ENCODE measurements around the gene EIF3A.

EIF3A gene

GRCh38 chr10:119079599-119080520 lies 757 bp downstream of the EIF3A start:
- Histone ChIP-seq H3F3A (ENCODE audit: insufficient read depth) (peaks cover 25% of the 10 kb centered on the region), H2AFZ (ENCODE audit: low read depth, low read length, severe bottlenecking) (no peak overlapping the region), H3K9me3 (ENCODE audit: insufficient read depth, low read length) (no peaks in the 10 kb centered on the region), H3K27ac (ENCODE audit: low read depth, low read length) (peak overlapping the region; percentile 86), H3K9ac (ENCODE audit: low read length) (peak overlapping the region; percentile 99), H3K4me2 (ENCODE audit: low read depth, low read length, poor library complexity, severe bottlenecking) (peak overlapping the region; percentile 93), H3K36me3 (ENCODE audit: low read length) (peaks cover 18% of the 10 kb centered on the region), H4K20me1 (ENCODE audit: low read depth, low read length) (peaks cover 36% of the 10 kb centered on the region), H3K9me2 (replicated peaks; ENCODE audit: insufficient read depth, low read length) (no peaks in the 10 kb centered on the region), H3K79me2 (ENCODE audit: insufficient read depth, low read length) (peaks cover 63% of the 10 kb centered on the region), H3K27me3 (ENCODE audit: low read length) (no peaks in the 10 kb centered on the region), H3K4me3 (ENCODE audit: insufficient read depth, low read length, poor library complexity, severe bottlenecking) (peak overlapping the region; percentile 93)
- no peak for TF ChIP-seq EZH2phosphoT487 (conservative IDR thresholded peaks at IDR 0.05; ENCODE audit: low read length)
- TF ChIP-seq, protein P1, sequence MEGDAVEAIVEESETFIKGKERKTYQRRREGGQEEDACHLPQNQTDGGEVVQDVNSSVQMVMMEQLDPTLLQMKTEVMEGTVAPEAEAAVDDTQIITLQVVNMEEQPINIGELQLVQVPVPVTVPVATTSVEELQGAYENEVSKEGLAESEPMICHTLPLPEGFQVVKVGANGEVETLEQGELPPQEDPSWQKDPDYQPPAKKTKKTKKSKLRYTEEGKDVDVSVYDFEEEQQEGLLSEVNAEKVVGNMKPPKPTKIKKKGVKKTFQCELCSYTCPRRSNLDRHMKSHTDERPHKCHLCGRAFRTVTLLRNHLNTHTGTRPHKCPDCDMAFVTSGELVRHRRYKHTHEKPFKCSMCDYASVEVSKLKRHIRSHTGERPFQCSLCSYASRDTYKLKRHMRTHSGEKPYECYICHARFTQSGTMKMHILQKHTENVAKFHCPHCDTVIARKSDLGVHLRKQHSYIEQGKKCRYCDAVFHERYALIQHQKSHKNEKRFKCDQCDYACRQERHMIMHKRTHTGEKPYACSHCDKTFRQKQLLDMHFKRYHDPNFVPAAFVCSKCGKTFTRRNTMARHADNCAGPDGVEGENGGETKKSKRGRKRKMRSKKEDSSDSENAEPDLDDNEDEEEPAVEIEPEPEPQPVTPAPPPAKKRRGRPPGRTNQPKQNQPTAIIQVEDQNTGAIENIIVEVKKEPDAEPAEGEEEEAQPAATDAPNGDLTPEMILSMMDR (IDR thresholded peaks at IDR 0.05; ENCODE audit: insufficient read depth, low read length, poor library complexity, severe bottlenecking): no peak

DNA sequence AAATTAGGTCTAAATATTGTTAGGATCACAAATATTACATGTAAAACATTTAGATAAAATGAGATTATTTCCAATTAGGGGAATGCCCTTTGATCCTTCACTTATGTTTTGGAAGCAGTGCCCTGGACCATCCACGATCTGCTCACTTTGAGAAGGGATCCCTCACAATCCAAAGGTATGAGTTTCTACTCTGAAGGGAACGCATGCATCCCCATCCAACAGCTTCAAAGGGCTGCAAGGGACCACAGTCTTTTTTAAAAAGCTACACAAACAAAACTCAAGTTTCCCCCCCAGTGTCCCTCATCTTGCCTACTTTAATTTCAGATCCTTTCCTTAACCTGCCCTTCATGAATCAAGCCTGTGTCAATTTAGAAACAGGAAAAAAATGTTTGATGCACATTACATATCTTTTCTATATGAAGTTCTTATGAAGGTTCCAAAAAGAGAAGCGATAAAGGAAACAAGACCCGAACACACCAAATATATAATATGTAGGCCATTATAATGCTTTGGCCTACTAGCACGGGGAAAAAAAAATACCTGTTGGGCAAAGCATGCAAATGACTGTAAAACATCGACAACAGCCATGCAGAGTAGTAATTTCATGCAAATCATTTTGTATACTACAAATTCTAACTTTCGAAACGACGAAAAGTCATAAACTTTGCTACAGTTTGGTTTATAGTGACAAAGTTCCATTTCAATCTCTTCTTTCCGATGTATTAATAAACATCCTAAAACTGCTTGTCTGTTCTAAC lies 2.0 kb downstream of the EIF3A start:
- Histone ChIP-seq H3K9ac (ENCODE audit: low read length) (peak overlapping the region; percentile 99), H4K20me1 (ENCODE audit: low read depth, low read length) (peaks cover 41% of the 10 kb centered on the region), H3K4me2 (ENCODE audit: low read depth, low read length, poor library complexity, severe bottlenecking) (peak overlapping the region; percentile 93), H2AFZ (ENCODE audit: low read depth, low read length, severe bottlenecking) (no peak overlapping the region), H3K9me3 (ENCODE audit: insufficient read depth, low read length) (no peaks in the 10 kb centered on the region), H3K9me2 (replicated peaks; ENCODE audit: insufficient read depth, low read length) (no peaks in the 10 kb centered on the region), H3K36me3 (ENCODE audit: low read length) (peaks cover 24% of the 10 kb centered on the region), H3K27ac (ENCODE audit: low read depth, low read length) (peak overlapping the region; percentile 86; the same call in 1 of the 2 replicates), H3K79me2 (ENCODE audit: insufficient read depth, low read length) (peaks cover 75% of the 10 kb centered on the region), H3K4me3 (ENCODE audit: insufficient read depth, low read length, poor library complexity, severe bottlenecking) (peak overlapping the region; percentile 93), H3F3A (ENCODE audit: insufficient read depth) (peaks cover 19% of the 10 kb centered on the region), H3K27me3 (ENCODE audit: low read length) (no peaks in the 10 kb centered on the region)
- TF ChIP-seq EZH2phosphoT487 (conservative IDR thresholded peaks at IDR 0.05; ENCODE audit: low read length): no peak
- TF ChIP-seq, protein P1 (IDR thresholded peaks at IDR 0.05; ENCODE audit: insufficient read depth, low read length, poor library complexity, severe bottlenecking): no peak

DNA sequence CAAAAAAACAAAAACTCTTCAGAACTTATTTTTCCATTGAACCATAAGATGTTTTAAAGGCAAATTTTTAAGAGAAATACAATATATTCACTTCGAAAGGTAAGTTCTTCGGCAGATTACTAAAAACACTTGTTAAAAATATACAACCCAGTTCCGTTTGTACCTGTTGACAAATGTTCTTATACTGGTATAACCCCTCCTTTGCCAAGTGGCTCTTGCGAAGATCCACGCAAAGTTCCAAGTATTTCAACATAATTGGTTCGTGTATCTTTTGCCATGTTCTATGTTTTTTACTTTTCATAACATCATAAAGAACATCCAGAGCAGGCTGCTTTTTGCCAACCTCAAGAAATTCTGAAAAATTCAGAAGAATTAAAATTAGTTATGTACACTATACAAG lies 7.0 kb downstream of the EIF3A start:
- Histone ChIP-seq H3F3A (ENCODE audit: insufficient read depth) (peaks cover 30% of the 10 kb centered on the region), H2AFZ (ENCODE audit: low read depth, low read length, severe bottlenecking) (no peak overlapping the region), H3K9me2 (replicated peaks; ENCODE audit: insufficient read depth, low read length) (no peaks in the 10 kb centered on the region), H3K27ac (ENCODE audit: low read depth, low read length) (no peak overlapping the region), H3K4me3 (ENCODE audit: insufficient read depth, low read length, poor library complexity, severe bottlenecking) (no peak overlapping the region), H3K79me2 (ENCODE audit: insufficient read depth, low read length) (peaks cover 99% of the 10 kb centered on the region), H3K9me3 (ENCODE audit: insufficient read depth, low read length) (no peaks in the 10 kb centered on the region), H4K20me1 (ENCODE audit: low read depth, low read length) (peaks cover 70% of the 10 kb centered on the region), H3K36me3 (ENCODE audit: low read length) (peaks cover 56% of the 10 kb centered on the region), H3K9ac (ENCODE audit: low read length) (no peak overlapping the region), H3K27me3 (ENCODE audit: low read length) (no peaks in the 10 kb centered on the region), H3K4me2 (ENCODE audit: low read depth, low read length, poor library complexity, severe bottlenecking) (no peak overlapping the region)
- TF ChIP-seq EZH2phosphoT487 (conservative IDR thresholded peaks at IDR 0.05; ENCODE audit: low read length): no peak
- TF ChIP-seq, protein P1 (IDR thresholded peaks at IDR 0.05; ENCODE audit: insufficient read depth, low read length, poor library complexity, severe bottlenecking): no peak
